Stromal cell of bone marrow (primary cell): Measurements from ENCODE around the gene SPSB4.
"Not testable (repeated sequence)": the region's sequence is repeated elsewhere in the genome, so short reads cannot be mapped to it uniquely, and the experiment has no call there.

Experiments used
- DNase-seq: peaks from one replicate; pipeline ENCODE4 v3.0.0-alpha.2; 2012; ENCODE audit warnings: low read depth

Gene SPSB4

DNA sequence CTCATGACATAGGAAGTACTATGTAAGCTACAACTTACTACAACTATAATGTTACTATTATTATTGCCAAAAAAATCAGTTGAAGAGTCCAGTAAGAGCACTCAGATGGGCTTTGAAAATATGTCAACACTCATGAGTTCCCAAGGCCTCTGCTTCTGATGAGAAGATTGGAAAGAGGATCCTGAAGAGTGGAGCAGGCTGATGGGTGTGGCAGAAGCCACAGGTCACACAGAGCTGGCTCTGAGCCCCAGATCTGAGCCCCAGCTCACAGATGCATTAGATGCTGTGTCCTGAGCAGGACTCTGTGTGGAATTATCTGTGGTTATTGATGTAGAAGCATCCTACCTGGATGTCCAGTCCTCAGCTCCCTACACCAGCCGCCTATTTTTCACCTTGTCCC lies 65.6 kb downstream of the SPSB4 start:
- DNase-seq = no peak

DNA sequence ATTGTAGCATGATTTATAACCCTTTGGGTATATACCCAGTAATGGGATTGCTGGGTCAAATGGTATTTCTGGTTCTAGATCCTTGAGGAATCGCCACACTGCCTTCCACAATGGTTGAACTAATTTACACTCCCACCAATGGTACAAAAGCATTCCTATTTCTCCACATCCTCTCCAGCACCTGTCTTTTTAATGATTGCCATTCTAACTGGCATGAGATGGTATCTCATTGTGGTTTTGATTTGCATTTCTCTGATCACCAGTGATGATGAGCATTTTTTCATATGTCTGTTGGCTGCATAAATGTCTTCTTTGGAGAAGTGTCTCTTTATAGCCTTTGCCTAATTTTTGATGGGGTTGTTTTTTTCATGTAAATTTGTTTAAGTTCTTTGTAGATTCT lies 66.8 kb downstream of the SPSB4 start:
- not testable (repeated sequence) for DNase-seq

GRCh38 chr3:141122455-141123030 lies 71.4 kb downstream of the SPSB4 start:
- DNase-seq = no peak

DNA sequence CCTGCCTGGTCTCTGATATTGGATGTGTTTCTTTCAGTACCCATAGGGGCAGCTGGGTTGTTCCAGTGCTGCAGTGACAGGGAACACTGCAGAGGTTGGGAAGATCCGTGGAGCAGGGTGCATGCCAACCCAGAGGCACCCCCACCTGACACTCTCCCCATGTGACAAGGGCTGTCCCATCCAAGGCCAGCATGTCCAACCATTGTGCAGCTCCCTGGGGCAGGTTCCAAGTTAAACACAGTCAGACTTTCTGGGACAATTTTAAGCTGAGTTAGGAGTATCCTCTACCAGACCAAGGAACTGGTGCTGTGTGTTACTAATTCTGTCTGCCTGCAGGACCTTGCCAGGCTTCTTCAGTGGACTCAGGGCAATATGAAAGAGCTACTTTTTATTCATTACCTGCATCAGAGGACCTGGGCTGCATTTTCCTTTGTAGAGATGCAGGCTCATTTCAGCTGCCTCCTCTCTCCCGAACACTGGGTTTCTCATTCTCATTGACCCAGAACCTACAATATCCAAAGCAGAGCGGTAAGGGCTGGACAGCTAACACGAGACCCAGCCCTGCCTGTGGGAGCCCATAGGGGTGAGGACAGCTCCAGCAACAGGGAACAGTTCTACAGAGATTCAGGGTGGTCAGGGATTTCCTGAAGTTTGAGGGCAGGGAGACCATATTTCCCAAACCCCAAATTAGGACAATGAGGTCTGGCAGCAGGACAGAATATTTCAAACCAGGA lies 72.7 kb downstream of the SPSB4 start:
- no peak for DNase-seq

GRCh38 chr3:141124715-141125114 lies 73.6 kb downstream of the SPSB4 start:
- no peak for DNase-seq

GRCh38 chr3:141125351-141125750 lies 74.2 kb downstream of the SPSB4 start:
- no peak for DNase-seq

DNA sequence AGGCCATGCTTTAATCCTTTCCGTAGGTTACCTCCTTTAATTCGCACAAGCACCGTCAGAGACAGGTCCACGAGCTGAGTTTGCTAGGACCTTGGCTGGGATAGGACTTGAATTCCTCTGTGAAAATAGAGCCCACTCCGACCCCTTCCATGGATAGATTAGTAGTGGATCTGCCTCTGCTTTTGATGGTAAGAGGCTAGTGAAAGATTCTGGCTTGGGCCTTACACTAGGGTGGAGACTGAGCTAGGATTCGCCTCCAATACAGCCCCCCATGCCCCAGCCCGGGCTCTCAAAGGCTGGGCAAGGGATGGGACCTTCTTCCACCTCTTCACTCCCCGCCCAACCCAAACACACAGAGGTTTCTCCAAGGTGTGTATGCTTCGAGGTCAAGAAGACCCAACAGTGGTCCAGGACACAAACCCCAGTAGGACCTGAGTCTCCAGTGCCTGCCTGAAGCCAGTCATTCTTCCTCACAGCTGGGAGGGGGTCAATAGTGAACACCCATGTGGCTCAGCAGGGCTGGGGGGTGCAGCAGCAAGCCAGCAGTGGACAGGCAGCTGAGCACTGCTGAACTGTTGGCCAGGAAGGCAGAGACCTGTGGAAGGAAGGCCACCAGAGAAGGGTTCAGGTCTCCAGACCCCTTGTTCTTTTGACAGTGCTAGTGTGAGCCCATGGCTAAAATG lies 75.7 kb downstream of the SPSB4 start:
- no peak for DNase-seq

DNA sequence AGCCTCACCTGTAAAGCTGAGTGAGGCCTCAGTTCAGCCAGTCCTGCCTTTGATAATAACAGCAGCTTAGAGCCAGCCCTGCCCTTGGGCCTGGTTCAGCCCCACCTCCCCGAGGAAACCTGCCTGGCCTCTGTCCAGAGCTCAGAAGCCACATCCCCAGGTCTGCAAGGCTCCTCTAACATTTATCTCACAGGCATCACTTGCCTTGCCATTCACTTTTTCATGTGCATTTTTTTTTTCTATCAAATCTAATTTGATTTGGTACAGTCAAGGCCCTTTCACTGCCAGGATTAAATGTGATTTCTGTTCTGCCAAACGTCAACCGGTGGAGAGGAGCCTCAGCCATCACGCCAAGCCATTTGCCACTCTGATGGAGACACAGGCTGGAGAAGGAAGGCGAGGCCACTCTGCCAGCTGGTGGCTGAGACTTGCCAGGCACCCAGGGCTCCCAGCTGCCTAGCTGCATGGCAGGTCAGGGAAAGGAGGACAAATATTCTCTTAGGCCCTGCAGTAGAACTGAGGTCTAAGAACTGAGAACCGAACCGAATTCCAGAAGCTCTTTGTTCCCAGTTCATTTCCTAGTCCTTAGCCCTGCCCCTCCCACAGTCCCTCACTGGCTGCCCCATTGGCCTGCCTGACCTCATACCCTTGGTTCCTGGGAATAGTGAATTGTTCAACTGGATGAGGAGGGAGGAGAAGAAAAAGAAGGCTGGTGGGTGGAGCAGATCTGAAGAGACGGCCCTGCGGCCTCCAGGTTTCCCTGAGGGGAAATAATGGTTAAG lies 76.4 kb downstream of the SPSB4 start:
- DNase-seq = no peak

DNA sequence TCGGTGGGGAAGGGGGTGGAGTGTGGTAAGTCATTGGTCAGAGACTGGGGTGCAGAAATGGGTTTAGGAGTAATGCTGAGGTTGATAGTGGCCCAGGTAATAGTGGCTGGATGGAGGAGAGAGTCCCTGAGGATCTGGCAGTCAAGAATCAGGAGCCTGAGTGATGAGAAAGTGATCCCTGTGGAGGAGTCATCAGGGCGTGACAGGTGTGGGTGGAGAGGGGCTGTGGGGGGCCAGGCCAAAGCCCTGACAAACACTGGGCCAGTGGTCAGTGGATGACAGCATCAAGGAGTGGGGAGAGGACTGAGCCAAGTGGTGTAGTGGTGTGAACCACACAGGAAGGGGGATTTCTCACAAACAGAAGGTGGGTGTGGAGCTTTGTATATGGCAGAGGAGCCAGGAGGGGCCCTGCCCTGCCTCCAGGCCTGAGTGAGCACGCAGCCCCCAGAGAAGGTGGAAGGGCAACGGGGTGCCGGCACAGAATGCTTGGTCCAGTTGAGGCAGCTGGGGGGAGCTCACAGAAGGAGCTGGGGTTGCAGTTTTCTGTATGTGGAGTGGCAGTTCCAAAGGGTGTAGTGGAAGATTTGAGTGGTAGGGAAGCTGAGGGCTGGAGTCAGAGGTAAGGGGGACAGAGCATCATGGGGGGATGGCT lies 77.1 kb downstream of the SPSB4 start:
- no peak for DNase-seq

GRCh38 chr3:141129049-141129448 lies 77.9 kb downstream of the SPSB4 start:
- no peak for DNase-seq

- no peak for DNase-seq
Measured at GRCh38 chr3:141129541-141130011, 78.4 kb downstream of the SPSB4 start.

- DNase-seq = no peak
Measured at GRCh38 chr3:141143517-141143916, 92.4 kb downstream of the SPSB4 start.

DNA sequence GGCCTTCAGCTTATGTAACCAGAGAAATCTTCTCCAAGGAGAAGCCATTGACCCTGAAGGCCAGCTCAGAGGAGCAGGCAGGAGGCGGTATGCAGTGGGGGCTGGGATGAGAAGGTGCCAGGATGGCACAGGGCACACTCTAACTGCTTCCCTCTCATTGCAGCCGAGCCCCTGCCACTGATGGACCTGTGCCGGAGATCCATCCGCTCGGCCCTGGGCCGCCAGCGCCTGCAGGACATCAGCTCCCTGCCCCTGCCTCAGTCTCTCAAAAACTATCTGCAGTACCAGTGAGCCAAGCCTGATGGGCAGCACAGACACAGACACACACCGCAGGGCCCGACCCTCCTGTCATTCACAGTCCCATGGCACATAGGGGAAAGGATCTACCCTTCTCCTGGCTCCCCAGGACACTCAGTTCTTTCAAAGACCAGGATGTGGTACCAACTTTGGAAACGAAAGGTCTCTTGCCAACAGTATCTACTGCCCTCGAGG lies 95.9 kb downstream of the SPSB4 start:
- DNase-seq = no peak

- no peak for DNase-seq
Measured at GRCh38 chr3:141147657-141148056, 96.5 kb downstream of the SPSB4 start.

DNA sequence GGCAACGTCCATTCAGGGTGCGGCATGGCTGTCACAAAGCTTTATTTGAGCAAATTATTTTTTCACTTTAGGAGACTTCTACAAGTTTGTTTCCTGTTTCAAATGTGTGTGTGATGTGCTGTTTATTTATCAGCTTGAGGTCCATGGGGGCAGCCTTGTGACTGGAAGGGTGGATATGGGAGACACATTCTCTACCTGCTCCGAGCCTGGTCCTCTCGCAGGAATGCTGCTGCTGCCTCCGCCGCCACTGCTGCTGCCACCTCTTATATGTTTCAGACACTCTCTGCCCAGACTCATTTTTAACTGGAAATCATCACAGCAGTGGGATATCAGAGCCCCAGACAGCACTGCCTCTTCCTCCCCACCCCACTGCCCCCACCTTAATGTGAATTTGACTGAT lies 97.0 kb downstream of the SPSB4 start:
- no peak for DNase-seq

DNA sequence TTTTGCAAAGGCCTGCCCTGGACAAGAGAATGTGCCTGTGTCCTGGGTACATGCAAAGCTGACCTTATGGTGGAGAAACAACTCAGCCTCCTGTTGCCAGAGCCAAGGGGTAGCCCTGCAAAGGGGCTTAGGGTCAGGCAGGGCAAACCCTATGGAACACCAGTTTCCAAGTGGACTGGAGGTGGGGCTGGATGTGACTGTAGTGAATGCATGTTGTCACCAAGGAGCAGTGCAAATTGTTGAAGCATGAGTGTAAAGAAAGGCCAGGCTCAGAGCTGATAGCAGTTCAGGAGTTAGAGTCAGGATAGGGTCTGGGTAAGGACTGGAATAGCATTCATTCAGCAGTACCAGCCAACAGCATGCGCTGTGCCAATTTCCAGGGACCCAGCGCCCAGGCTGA lies 97.6 kb downstream of the SPSB4 start:
- DNase-seq = no peak

DNA sequence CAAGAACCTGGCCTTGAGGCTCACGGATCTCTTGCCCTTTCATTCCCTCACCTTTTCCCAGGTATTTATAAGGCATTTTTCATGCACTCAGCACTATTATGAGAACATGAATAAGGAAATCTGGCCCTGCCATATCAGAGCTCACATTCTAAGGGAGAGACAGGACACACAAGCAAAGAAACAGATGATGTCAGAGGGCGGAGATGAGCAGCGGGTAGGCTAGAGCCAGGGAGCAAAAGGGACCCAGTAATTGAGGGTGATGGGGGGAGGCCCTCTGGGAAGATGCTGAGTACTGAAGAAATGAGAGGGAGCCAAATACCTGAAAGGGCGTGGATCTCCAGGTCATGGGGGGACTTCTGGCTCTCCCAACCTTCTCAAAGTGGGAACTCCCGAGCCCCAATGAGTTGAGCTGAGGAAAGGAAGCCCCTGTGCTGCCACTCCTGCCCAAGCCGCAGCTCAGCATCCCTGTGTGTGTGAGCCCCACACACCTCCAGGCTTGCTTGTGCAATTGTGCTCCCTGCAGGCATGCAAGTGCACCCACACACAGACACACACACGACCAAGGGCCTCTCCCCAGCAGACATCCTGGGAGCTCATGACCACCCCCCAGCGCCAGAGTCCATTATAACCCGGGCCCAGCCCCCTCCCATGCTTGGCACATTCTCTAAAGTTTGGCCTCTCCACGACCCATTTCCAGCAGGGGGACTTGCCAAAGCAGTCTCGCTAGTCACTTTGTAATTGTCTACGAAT lies 99.1 kb downstream of the SPSB4 start:
- no peak for DNase-seq

DNA sequence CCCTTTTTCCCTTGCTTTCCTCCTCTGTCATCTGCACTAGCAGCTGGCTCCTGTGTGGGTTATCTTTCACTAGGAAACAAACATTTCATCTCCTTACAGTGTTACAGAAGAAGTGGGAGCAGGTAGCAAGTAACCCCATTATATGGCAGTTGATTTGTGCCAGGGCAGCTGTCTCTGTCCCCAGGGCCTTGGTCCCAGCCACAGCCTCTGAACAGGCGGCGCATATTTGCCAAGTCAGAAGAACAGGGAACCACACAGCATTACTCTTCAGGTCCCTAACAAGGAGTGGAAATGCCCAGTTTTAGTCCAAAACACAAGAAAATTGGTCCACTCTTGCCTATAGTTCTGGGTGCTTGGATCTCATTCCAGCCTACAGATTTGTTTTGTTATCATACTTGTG lies 99.8 kb downstream of the SPSB4 start:
- no peak for DNase-seq

DNA sequence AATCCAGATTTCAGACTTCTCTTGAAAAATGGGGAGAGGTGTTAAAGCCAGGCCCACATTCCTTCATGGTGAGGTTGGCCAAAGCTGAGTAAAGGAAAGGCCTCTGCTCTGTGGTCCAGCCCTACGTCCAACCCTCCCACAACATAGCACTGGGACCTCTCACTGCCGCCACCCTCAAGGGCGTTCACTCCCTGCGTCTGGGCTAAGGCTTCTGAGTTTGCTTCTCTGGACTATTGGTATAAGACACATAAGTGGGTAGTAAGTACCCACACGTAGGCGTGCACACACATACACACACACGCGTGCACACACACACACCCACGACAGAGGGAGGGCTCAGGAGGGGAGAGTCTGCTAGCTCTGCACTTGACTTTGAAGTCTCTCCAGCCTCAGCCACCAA lies 100.3 kb downstream of the SPSB4 start:
- DNase-seq = peak; percentile 18

DNA sequence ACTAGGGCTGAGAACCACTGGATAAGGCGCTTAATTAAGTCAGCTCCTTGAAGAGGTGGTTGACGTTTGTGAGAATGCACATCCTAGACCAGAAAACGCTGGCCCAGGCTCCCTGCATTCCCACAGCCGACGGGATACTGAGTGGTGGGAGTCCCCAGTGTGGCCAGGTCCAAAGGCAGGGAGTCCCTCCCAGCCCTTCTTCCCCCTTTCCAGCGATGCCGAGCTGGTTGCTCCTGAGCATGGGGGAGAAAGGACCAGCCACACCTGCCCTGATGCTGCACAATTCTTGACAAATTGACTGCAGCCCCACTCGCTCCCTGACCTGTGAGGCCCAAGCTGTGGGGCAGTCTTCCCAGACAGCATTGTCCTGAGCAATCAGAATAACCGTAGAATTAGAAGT lies 101.0 kb downstream of the SPSB4 start:
- DNase-seq = no peak
